IMR-90 (cell line): Measurements from ENCODE around the gene IZUMO4. TPM values are rescaled to one million over a fixed set of nuclear protein-coding genes. Genes with fewer than 3 reads are reported as not detected.

Experiments
- ATAC-seq: fragments of 200-7000 bp; cut with Tn5 transposase; 2 replicates; pipeline ENCODE4 v1.9.1; 2020; ENCODE audit warnings: low read depth, mild to moderate bottlenecking, moderate library complexity
- BruUV-seq: library from RNA; stranded (reverse); fragments of 400-500 nt; replicated peaks from 2 replicates; lab custom pipeline; 2021; lab: Mats Ljungman, UMichigan
- CTCF ChIA-PET: fragments of 300-600 bp; formaldehyde crosslinking; extraction: SDS; loops from one replicate; lab custom pipeline; 2021; ENCODE audit warnings: antibody characterized with exemption; lab: Yijun Ruan, JAX
- POLR2A ChIA-PET: fragments of 300-600 bp; sonication (Branson Sonifier 250); formaldehyde crosslinking; loops from one replicate; lab custom pipeline; 2022; ENCODE audit warnings: antibody characterized with exemption; ENCODE audit not compliant: unreplicated experiment; lab: Charles Lee
- DNase-seq: peaks from one replicate; pipeline ENCODE4 v3.0.0; 2013
- H2AFZ ChIP-seq: replicated peaks from 2 replicates; pipeline ENCODE3; 2013; ENCODE audit warnings: low read length, mild to moderate bottlenecking; ENCODE audit not compliant: poor library complexity
- H2AK5ac ChIP-seq: 2 replicates; pipeline ENCODE4 v1.6.1; 2013; ENCODE audit warnings: low read depth, low read length, inconsistent platforms
- H2AK9ac ChIP-seq: replicated peaks from 2 replicates; pipeline ENCODE3; 2013; ENCODE audit warnings: mild to moderate bottlenecking, low read depth, low read length, moderate library complexity; ENCODE audit not compliant: poor library complexity
- H2BK120ac ChIP-seq: 2 replicates; pipeline ENCODE4 v1.6.1; 2013; ENCODE audit warnings: low read depth, low read length, inconsistent platforms
- H2BK15ac ChIP-seq: 3 replicates; pipeline ENCODE4 v1.6.1; 2013; ENCODE audit warnings: low read depth, low read length, inconsistent platforms
- H2BK20ac ChIP-seq: 2 replicates; pipeline ENCODE4 v1.6.1; 2013; ENCODE audit warnings: low read depth, mild to moderate bottlenecking, inconsistent platforms, low read length, moderate library complexity
- H2BK5ac ChIP-seq: 2 replicates; pipeline ENCODE4 v1.6.1; 2013; ENCODE audit warnings: mild to moderate bottlenecking, low read depth, low read length, inconsistent platforms; ENCODE audit not compliant: poor library complexity, severe bottlenecking
- H3K14ac ChIP-seq: replicated peaks from 2 replicates; pipeline ENCODE4 v1.6.1; 2013; ENCODE audit warnings: low read depth, low read length, inconsistent platforms
- H3K18ac ChIP-seq: 2 replicates; pipeline ENCODE4 v1.6.1; 2013; ENCODE audit warnings: low read depth, low read length, control low read depth
- H3K23ac ChIP-seq: 2 replicates; pipeline ENCODE4 v1.6.1; 2013; ENCODE audit warnings: low read depth, low read length, inconsistent platforms
- H3K27ac ChIP-seq: 2 replicates; pipeline ENCODE4 v1.5.1; 2013; ENCODE audit warnings: mild to moderate bottlenecking, control low read depth, low read length; ENCODE audit not compliant: insufficient read depth
- H3K27me3 ChIP-seq: 2 replicates; pipeline ENCODE4 v1.6.1; 2013; ENCODE audit warnings: low read length; ENCODE audit not compliant: control insufficient read depth, insufficient read depth
- H3K36me3 ChIP-seq: 2 replicates; pipeline ENCODE4 v1.6.1; 2013; ENCODE audit warnings: low read length, mixed read lengths; ENCODE audit not compliant: control insufficient read depth, insufficient read depth
- H3K4ac ChIP-seq: 2 replicates; pipeline ENCODE4 v1.6.1; 2013; ENCODE audit warnings: low read depth, low read length, inconsistent platforms
- H3K4me1 ChIP-seq: 2 replicates; pipeline ENCODE4 v1.6.1; 2013; ENCODE audit warnings: low read length, mixed read lengths; ENCODE audit not compliant: control insufficient read depth, insufficient read depth
- H3K4me2 ChIP-seq: 2 replicates; pipeline ENCODE4 v1.6.1; 2013; ENCODE audit warnings: low read depth, mild to moderate bottlenecking, control low read depth, low read length, moderate library complexity
- H3K4me3 ChIP-seq: 2 replicates; pipeline ENCODE4 v1.5.1; 2013; ENCODE audit warnings: low read depth, mild to moderate bottlenecking, control low read depth, low read length, moderate library complexity; ENCODE audit not compliant: insufficient read depth
- H3K56ac ChIP-seq: 2 replicates; pipeline ENCODE4 v1.6.1; 2013; ENCODE audit warnings: low read length, inconsistent platforms; ENCODE audit not compliant: insufficient read depth; ENCODE audit errors: extremely low read depth
- H3K79me1 ChIP-seq, 2 experiments: 2 replicates each; pipeline ENCODE4 v1.6.1; 2013; ENCODE audit warnings: low read length in 2 of 2, inconsistent platforms in 1 of 2, low read depth in 1 of 2
- H3K9ac ChIP-seq: 2 replicates; pipeline ENCODE4 v1.6.1; 2013; ENCODE audit warnings: low read depth, low read length, control low read depth
- H3K9me1 ChIP-seq: 2 replicates; pipeline ENCODE4 v1.6.1; 2013; ENCODE audit warnings: low read length, inconsistent platforms; ENCODE audit not compliant: insufficient read depth
- H3K9me3 ChIP-seq: 2 replicates; pipeline ENCODE4 v1.6.1; 2013; ENCODE audit warnings: low read length; ENCODE audit not compliant: control insufficient read depth, insufficient read depth
- H4K20me1 ChIP-seq: 2 replicates; pipeline ENCODE4 v1.6.1; 2013; ENCODE audit warnings: low read length, inconsistent platforms; ENCODE audit not compliant: insufficient read depth
- H4K5ac ChIP-seq: 2 replicates; pipeline ENCODE4 v1.6.1; 2013; ENCODE audit warnings: mild to moderate bottlenecking, low read depth, low read length, control low read depth
- H4K8ac ChIP-seq, 2 experiments: 2 replicates each; pipeline ENCODE4 v1.6.1; 2013; ENCODE audit warnings: low read depth in 2 of 2, low read length in 2 of 2, control low read depth in 1 of 2, inconsistent platforms in 1 of 2
- H4K91ac ChIP-seq: 2 replicates; pipeline ENCODE4 v1.6.1; 2013; ENCODE audit warnings: low read depth, low read length, inconsistent platforms; ENCODE audit not compliant: insufficient read depth
- BHLHE40 ChIP-seq: fragments of 150-350 bp; IDR thresholded peaks from 2 replicates; pipeline ENCODE4 v1.6.1; 2016; ENCODE audit warnings: mild to moderate bottlenecking, low read depth, low read length
- CEBPB ChIP-seq: IDR thresholded peaks from 2 replicates; pipeline ENCODE4 v1.6.1; 2012; ENCODE audit warnings: low read depth, low read length, improper control_type of control experiment
- ELK1 ChIP-seq: fragments of 150-350 bp; IDR thresholded peaks from 2 replicates; pipeline ENCODE4 v1.6.1; 2016; ENCODE audit warnings: low read depth, mild to moderate bottlenecking, low read length, moderate library complexity, borderline replicate concordance
- FOS ChIP-seq: fragments of 150-350 bp; IDR thresholded peaks from 2 replicates; pipeline ENCODE4 v1.6.1; 2016; ENCODE audit warnings: low read depth, low read length
- MAFK ChIP-seq: IDR thresholded peaks from 2 replicates; pipeline ENCODE4 v1.6.1; 2012; ENCODE audit warnings: low read depth, low read length, improper control_type of control experiment
- MAZ ChIP-seq: IDR thresholded peaks from 2 replicates; pipeline ENCODE4 v1.6.1; 2012; ENCODE audit warnings: low read depth, mild to moderate bottlenecking, low read length, improper control_type of control experiment, moderate library complexity, borderline replicate concordance
- MXI1 ChIP-seq: IDR thresholded peaks from 2 replicates; pipeline ENCODE4 v1.6.1; 2012; ENCODE audit warnings: low read depth, mild to moderate bottlenecking, low read length, moderate library complexity, borderline replicate concordance
- NFE2L2 ChIP-seq: fragments of 150-350 bp; IDR thresholded peaks from 2 replicates; pipeline ENCODE4 v1.6.1; 2016; ENCODE audit warnings: low read depth, mild to moderate bottlenecking, low read length
- POLR2A ChIP-seq: IDR thresholded peaks from 2 replicates; pipeline ENCODE4 v1.6.1; 2012; ENCODE audit warnings: mild to moderate bottlenecking, low read depth, low read length
- RAD21 ChIP-seq: IDR thresholded peaks from 2 replicates; pipeline ENCODE4 v1.6.1; 2012; ENCODE audit warnings: low read length, improper control_type of control experiment
- RCOR1 ChIP-seq: IDR thresholded peaks from 2 replicates; pipeline ENCODE4 v1.6.1; 2012; ENCODE audit warnings: mild to moderate bottlenecking, low read length, improper control_type of control experiment; ENCODE audit not compliant: insufficient replicate concordance
- RFX5 ChIP-seq: IDR thresholded peaks from 2 replicates; pipeline ENCODE4 v1.8.0; 2012; ENCODE audit warnings: low read depth, mild to moderate bottlenecking, low read length, moderate library complexity
- WGBS, 2 experiments: methylation state at CpG; one replicate each; pipeline versions ENCODE4 v1.1.5 to v1.1.7; 2013; ENCODE audit warnings: missing lambda C conversion rate in 2 of 2; ENCODE audit not compliant: insufficient read length in 1 of 2; ENCODE audit errors: extremely low coverage in 2 of 2; 5-methylcytosine and 5-hydroxymethylcytosine counted together
- dilution Hi-C: fragments of 300-500 bp; cut with HindIII; formaldehyde crosslinking; loops from one replicate; pipeline ENCODE4 v1.14.3; 2018; ENCODE audit warnings: low sequenced_read_pairs; ENCODE audit not compliant: unreplicated experiment
- in situ Hi-C: fragments of 300-500 bp; cut with MboI; formaldehyde crosslinking; loops from 3 replicates; pipeline ENCODE4 v1.14.3; 2019; ENCODE audit warnings: low sequenced_read_pairs, inconsistent platforms, mixed read lengths
- intact Hi-C: fragments of 100-400 bp; cut with micrococcal nuclease; formaldehyde crosslinking; loops from 2 replicates; pipeline ENCODE4 v1.10.0; 2022
- polyA plus RNA-seq, 3 experiments: library from polyadenylated mRNA; depleted of rRNA; stranded (reverse); fragments of >200 nt; gene quantifications; 2 replicates each; pipeline ENCODE4 v1.2.3, GENCODE V29; 2012; ENCODE audit warnings: low replicate concordance in 1 of 3
- total RNA-seq: library from RNA; depleted of rRNA; stranded (reverse); fragments of >200 nt; gene quantifications from 2 replicates; pipeline ENCODE4 v1.2.3, GENCODE V29; 2012

The IZUMO4 gene
- total and polyA plus RNA-seq, 2 of the 4 experiments (the other 2 are of a cell fraction): 0.72 to 2.8 TPM

DNA sequence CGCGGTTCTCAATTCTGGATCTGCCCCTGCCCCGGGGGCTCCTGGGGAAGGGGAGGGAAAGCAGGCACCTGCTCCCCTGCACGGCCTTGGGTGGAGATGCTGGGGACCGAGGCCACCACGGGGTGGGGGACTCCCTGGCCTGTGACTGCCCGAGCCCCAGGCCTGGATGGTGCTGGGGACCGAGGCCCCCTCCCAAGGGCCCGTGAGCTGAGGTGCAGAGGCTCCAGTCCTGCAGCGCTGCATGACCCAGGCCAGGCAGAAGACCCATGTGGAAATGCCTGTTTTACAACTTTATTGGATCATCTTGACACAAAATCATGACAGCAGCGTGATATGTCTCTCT lies 4.0 kb downstream of the IZUMO4 start:
- intact Hi-C loops (no loop called here), in situ Hi-C loops (no loop called here), dilution Hi-C loops (no loop called here)
- no peak overlapping the region for H3K23ac ChIP-seq
- H3K9me3 ChIP-seq: no peaks in the 10 kb centered on the region
- H4K91ac ChIP-seq: no peak overlapping the region
- no peak overlapping the region for H3K4me2 ChIP-seq
- no peak overlapping the region for H2BK5ac ChIP-seq
- H2AFZ ChIP-seq: no peak overlapping the region
- TF ChIP-seq NFE2L2 (no peak), BHLHE40 (no peak), MAZ (no peak), FOS (no peak), MXI1 (no peak), ELK1 (no peak), POLR2A (no peak), MAFK (no peak), RFX5 (no peak), RCOR1 (no peak), CEBPB (no peak), RAD21 (no peak)
- no peak overlapping the region for H2BK120ac ChIP-seq
- no peaks in the 10 kb centered on the region for H3K27me3 ChIP-seq
- peaks cover 7% of the 10 kb centered on the region for H3K9me1 ChIP-seq
- ATAC-seq (no peak), DNase-seq (no peak)
- no peak overlapping the region for H3K27ac ChIP-seq
- no peak overlapping the region for H4K5ac ChIP-seq
- H2AK5ac ChIP-seq: no peak overlapping the region
- BruUV-seq: no TSS peak
- WGBS, 2 experiments: 94% methylated on average over 4 of the region's 11 CpGs; no CpG with 5 or more reads in 1 of the 2 experiments
- ChIA-PET POLR2A (no interaction called here), CTCF (no interaction called here)
- H3K56ac ChIP-seq: no peak overlapping the region
- H3K79me1 ChIP-seq: peaks cover 12 to 36% of the 10 kb centered on the region in 2 experiments
- no peak overlapping the region for H3K9ac ChIP-seq
- no peak overlapping the region for H2BK20ac ChIP-seq
- H2BK15ac ChIP-seq: no peak overlapping the region
- no peak overlapping the region for H3K18ac ChIP-seq
- H4K8ac ChIP-seq: no peak overlapping the region
- no peak overlapping the region for H3K4ac ChIP-seq
- H2AK9ac ChIP-seq: no peak overlapping the region
- H3K14ac ChIP-seq: no peak overlapping the region
- H3K4me3 ChIP-seq: no peak overlapping the region
- H4K20me1 ChIP-seq: peaks cover 55% of the 10 kb centered on the region
- no peaks in the 10 kb centered on the region; the same call in 1 of the 2 replicates for H3K4me1 ChIP-seq
- peaks cover 43% of the 10 kb centered on the region for H3K36me3 ChIP-seq
